ENCODE data around the gene MAN1C1. TPM values are rescaled to one million over a fixed set of nuclear protein-coding genes. Genes with fewer than 3 reads are reported as not detected.

MAN1C1 gene
- total RNA-seq, 1 experiment from 2014 or later = 1.2 TPM

DNA sequence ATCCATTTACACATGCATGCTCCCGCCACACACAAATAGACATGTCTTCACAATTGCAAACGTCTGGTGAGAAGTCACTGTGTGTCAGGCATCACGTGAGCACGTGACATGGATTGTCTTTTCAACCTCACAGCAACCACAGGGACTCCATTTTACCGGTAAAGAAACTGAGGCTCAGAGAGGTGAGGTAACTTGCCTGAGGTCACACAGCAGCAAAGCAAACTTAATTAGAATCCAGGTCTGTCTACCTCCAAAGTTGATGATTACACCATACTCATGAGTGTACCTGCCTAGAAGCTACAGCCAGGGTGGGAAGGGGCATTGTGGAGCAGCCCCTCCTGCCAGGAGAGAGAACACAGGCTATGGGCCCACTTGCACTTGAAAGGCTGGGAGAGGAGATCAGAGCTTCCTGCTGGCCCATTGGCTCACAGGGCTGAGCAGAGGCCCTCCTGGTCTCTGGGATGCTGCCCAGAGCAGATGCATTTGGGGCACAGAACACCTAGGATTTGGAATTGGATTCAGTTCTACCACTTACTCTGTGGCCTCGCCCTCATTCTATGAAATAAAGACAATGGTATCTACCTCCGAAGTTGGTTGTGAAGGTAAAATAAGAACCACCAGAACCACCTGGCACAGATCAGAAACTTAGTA is 139.0 kb downstream of the MAN1C1 start:
- TF ChIP-seq FOSL1 (IDR thresholded peaks at IDR 0.05; ENCODE audit: low read depth) (no peak), CTCF (IDR thresholded peaks at IDR 0.05 in 2 of 3, conservative IDR thresholded peaks at IDR 0.05 in 1 of 3; ENCODE audit: borderline replicate concordance in 1 of 3, insufficient read depth in 1 of 3, low read depth in 2 of 3, low read length in 2 of 3) (no peak), EGR1 (IDR thresholded peaks at IDR 0.05; ENCODE audit: low read depth) (no peak), POLR2AphosphoS5 (IDR thresholded peaks at IDR 0.05; ENCODE audit: low read depth, low read length) (no peak), TCF7L2 (IDR thresholded peaks at IDR 0.05; ENCODE audit: borderline replicate concordance, extremely low read depth, insufficient read depth, insufficient read length) (no peak), POLR2A (IDR thresholded peaks at IDR 0.05; ENCODE audit: borderline replicate concordance, extremely low read depth, insufficient read depth, insufficient read length) (no peak), EZH2 (IDR thresholded peaks at IDR 0.05) (no peak), JUND (IDR thresholded peaks at IDR 0.05) (no peak), SRF (IDR thresholded peaks at IDR 0.05; ENCODE audit: low read depth) (no peak), RAD21 (IDR thresholded peaks at IDR 0.05; ENCODE audit: low read depth) (no peak), CBX3 (IDR thresholded peaks at IDR 0.05; ENCODE audit: low read depth) (no peak), CEBPB (IDR thresholded peaks at IDR 0.05; ENCODE audit: low read depth) (no peak), SP1 (IDR thresholded peaks at IDR 0.05; ENCODE audit: low read depth) (no peak), ATF3 (IDR thresholded peaks at IDR 0.05) (no peak), YY1 (IDR thresholded peaks at IDR 0.05; ENCODE audit: extremely low read depth, insufficient replicate concordance, low read depth, low read length) (no peak), ELF1 (IDR thresholded peaks at IDR 0.05; ENCODE audit: borderline replicate concordance, low read depth) (no peak)
- TF ChIP-seq, protein P1, sequence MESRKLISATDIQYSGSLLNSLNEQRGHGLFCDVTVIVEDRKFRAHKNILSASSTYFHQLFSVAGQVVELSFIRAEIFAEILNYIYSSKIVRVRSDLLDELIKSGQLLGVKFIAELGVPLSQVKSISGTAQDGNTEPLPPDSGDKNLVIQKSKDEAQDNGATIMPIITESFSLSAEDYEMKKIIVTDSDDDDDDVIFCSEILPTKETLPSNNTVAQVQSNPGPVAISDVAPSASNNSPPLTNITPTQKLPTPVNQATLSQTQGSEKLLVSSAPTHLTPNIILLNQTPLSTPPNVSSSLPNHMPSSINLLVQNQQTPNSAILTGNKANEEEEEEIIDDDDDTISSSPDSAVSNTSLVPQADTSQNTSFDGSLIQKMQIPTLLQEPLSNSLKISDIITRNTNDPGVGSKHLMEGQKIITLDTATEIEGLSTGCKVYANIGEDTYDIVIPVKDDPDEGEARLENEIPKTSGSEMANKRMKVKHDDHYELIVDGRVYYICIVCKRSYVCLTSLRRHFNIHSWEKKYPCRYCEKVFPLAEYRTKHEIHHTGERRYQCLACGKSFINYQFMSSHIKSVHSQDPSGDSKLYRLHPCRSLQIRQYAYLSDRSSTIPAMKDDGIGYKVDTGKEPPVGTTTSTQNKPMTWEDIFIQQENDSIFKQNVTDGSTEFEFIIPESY (IDR thresholded peaks at IDR 0.05; ENCODE audit: extremely low read depth, insufficient replicate concordance, low read length) = no peak
- ATAC-seq (no peak), DNase-seq (ENCODE audit: low read depth, low spot score) (no peak)
- Histone ChIP-seq H2AFZ (ENCODE audit: low read depth, low read length, poor library complexity, severe bottlenecking) (no peak overlapping the region), H3K4me2 (ENCODE audit: low read length) (no peak overlapping the region), H3K9ac (ENCODE audit: low read length) (no peak overlapping the region), H3K4me1 (ENCODE audit: control insufficient read depth in 1 of 2, insufficient read depth in 2 of 2, low read length in 2 of 2) (no peaks in the 10 kb centered on the region), H3K79me2 (ENCODE audit: insufficient read depth, low read length) (no peaks in the 10 kb centered on the region), H3K4me3 (replicated peaks in 1 of 2; ENCODE audit: low read depth in 1 of 2, low read length in 2 of 2) (no peak overlapping the region), H3K27ac (ENCODE audit: low read depth, low read length) (no peak overlapping the region), H3K9me3 (ENCODE audit: control insufficient read depth in 1 of 2, insufficient read depth in 1 of 2, low read depth in 1 of 2, low read length in 2 of 2) (no peaks in the 10 kb centered on the region), H3K9me2 (ENCODE audit: insufficient read depth) (no peaks in the 10 kb centered on the region), H4K20me1 (ENCODE audit: insufficient read depth) (no peaks in the 10 kb centered on the region), H3K36me3 (ENCODE audit: control insufficient read depth in 1 of 2, insufficient read depth in 2 of 2, low read length in 2 of 2) (no peaks in the 10 kb centered on the region), H3K27me3 (ENCODE audit: insufficient read depth, low read length) (peaks cover 19% of the 10 kb centered on the region; the same call in 1 of the 2 replicates)
- ChIA-PET RAD21 (ENCODE audit: low non-redundant PET in 1 of 2, low total read pairs in 2 of 2, uncharacterized antibody in 2 of 2, unreplicated experiment in 2 of 2) (no interaction called here), POLR2A (no interaction called here), CTCF (no interaction called here)
- BruUV-seq (replicated peaks) = no TSS peak
- intact Hi-C loops (cut with micrococcal nuclease) = no loop called here

Data from HCT116 (cell line).